GM19193 (cell line): ENCODE measurements around the gene KRTAP4-2.

Source experiments
- POLR2A ChIP-seq: IDR thresholded peaks from 4 replicates; pipeline ENCODE4 v1.6.1; 2011; ENCODE audit not compliant: insufficient read depth, insufficient read length; ENCODE audit errors: extremely low read depth

The KRTAP4-2 gene

DNA sequence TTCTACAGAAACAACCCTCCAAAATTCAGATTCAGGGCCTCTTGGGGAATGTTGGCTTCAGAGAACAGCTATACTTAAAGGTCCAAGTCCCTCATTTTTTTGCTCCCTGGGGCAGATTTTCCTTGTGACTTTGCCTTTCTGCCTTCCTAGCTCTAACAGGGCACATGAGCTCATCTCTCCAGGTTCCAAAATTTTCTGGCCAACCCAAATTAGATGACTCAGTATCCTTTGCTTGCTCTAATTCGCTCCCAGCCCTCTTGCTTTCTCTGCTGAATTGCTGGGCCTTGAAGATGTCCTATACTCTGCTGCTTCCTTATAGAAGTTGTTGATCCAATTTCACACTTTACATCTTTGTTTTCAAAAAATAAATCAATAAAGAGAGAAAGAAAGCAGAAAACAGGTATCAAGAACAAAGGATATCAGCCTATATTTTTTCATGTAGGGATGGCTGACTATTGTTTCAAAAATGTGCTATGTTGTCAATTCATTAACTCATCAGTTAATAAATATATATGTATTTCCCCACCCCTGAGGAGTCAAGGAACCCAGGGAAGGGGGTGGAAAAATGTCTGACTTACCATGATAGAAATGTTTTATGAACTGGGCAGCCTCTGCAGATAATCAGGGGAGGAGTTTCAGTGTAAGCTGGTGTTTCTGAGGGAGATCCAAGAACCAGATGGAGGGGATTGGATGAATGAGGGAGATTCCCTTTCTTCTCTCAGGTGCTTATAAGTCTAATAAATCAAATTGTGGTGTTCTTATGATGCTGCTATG lies 1.0 kb upstream of the KRTAP4-2 start:
- no peak for TF ChIP-seq POLR2A

DNA sequence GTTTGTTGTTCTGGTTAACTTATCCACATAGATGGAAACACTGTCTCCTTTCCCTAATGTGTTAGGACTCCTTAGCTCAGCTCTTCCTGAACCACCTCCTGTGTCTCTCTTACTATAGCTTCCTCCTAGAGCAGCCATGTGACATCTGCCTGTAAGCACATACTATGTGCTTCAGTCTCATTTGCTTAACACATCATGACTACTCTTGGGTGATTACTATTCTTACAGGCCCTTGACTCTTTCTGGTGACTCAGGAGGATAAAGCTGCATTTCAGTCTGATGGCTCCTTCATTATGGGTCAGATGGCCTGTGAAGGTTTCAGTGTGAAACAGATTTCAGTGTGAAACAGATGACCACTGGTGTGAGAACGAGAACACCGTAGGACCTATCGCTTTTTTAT lies 320 bp upstream of the KRTAP4-2 start:
- TF ChIP-seq POLR2A = no peak

DNA sequence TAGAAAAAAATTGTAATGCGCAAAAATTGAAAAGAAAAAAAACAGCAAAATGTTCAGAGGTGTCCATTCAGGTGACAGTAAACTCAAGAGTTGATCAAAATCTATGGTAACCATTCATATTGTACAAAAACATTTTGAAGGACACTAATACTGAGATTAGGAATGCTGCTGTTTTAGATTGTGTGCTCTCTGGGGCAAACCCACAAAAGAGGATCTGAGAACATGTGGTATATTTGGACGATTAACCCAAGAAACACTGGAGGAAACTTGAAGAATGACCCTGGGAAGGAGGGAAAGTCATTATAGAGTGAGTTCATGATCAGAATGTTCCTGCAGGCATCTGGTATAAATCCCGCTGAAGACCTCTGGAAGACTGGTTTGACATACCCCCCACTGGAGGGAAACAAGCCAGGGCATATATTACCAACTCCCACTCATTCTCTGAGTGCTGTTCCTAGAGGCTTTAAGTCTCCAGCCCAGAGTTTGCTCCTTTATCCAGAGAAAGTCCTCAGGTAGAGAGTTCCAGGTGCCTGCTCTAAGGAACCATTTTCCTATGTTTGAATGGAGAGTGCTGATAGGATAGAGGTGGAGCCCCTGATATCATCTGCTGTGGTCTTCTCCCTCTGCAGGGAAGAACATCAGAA lies 1.2 kb downstream of the KRTAP4-2 start:
- no peak for TF ChIP-seq POLR2A

DNA sequence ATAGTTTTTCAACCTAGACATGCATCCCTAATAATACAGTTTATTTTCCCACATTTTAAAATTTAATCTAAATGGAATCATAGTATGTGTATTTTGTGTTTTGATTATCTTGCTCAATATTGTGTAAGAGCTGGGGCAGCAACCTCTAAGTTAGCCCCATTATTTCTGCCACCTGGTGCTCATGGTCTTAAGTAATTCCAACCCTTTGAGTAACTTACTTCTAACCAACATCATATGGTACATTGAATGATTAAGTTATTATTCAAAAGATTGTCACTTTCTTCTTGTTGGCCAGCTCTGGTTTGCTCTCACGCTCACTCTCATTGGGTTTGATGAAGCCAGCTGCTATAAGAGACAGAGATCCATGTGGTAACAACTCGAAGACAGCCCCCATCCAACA lies 6.1 kb downstream of the KRTAP4-2 start:
- no peak for TF ChIP-seq POLR2A

DNA sequence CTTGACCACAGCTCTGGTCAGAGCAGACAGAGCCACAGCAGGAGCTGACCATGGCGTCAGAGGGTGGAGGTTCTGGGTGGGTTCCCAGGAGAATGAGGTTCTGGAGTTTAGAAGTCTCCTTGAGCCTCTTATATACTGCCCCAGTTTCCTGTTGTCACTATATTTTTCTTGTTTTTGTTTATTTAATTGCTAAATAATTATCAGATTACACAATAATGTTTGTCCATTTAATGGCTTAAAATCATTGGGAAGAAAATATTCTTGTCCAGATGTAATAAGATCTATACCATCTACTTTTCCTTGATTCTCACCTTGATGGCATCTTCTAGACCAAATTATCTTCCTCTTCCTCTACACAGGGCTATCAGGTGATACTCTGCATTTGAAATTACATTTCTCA lies 9.9 kb downstream of the KRTAP4-2 start, which contains the start of gene KRTAP4-3:
Gene KRTAP4-3, minus strand, starts transcription at position 101 of the 400 bp plus-strand sequence. Its CDS starts 49 bp downstream, at position 52.
- no peak for TF ChIP-seq POLR2A

DNA sequence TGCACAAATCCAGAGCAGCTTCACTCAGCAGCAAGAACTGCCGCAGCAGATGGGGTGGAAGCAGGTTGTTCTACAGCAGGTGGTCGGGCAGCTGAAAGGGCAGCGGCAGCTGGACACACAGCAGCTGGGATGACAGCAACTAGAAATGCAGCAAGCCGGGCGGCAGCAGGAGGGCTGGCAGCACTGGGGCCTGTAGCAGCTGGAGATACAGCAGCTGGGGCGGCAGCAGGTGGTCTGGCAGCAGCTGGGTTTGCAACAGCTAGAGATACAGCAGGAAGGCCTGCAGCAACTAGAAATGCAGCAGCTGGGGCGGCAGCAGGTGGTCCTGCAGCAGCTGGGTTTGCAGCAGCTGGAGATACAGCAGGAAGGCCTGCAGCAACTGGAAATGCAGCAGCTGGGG lies 10.5 kb downstream of the KRTAP4-2 start:
- TF ChIP-seq POLR2A = no peak

DNA sequence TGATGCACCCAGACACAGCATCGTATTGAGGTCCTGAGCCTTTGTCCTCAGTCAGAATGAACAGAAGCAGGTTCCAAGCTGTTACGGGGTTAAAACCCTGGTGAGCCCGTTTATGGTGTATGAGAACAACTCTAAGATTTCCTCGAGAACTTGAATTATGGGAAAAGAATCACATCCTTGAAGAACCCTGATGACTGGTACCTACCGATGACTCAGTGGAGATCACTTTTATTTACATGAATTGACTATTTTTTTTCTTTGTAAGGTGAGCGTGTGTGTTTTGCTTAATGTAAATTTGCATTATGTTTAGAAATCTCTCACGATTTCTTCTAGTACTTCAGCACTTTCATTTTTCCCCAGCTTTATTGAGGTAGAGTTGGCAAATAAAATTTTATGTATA lies 14.2 kb downstream of the KRTAP4-2 start:
- TF ChIP-seq POLR2A = no peak

DNA sequence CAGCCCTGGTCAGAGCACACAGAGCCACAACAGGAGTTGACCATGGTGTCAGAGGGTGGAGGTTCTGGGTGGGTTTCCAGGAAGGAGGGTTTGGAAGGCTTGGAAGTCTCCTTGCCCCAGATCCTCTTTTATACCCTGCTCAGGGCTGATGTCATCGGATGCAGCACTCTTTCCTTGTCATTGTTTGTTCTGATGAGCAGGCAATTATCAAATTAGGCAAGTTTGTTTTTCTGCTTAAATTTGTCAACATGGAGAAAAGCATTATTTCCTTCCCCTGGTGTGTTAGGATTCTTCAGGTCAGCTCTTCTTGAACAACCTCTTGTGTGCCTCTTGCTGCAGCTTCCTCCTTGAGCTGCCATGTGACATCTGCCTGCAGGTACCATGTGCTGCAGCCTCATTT lies 17.4 kb downstream of the KRTAP4-2 start, which contains the start of gene KRTAP4-4:
Gene KRTAP4-4, minus strand, starts transcription at position 101 of the 400 bp plus-strand sequence. Its CDS starts 57 bp downstream, at position 44.
- no peak for TF ChIP-seq POLR2A

DNA sequence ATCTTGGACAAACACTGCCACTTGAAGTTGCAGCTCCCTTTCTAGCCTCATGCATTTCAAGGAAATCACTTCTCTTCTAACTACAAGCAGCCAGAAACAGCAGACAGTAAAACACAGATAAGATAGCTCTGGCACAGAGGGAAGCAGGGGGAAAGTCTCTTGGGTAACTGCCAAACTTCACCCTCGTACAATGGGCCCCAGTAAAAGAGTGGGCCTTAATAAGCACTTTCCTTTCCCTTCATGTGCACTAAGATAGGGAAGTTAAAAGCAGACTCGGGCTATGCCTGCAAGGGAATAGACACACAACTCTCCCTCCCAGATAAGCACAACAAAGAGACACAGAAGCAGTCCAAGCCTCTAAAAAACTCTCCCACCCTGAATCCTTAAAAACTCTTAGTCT lies 24.2 kb downstream of the KRTAP4-2 start:
- TF ChIP-seq POLR2A = no peak

DNA sequence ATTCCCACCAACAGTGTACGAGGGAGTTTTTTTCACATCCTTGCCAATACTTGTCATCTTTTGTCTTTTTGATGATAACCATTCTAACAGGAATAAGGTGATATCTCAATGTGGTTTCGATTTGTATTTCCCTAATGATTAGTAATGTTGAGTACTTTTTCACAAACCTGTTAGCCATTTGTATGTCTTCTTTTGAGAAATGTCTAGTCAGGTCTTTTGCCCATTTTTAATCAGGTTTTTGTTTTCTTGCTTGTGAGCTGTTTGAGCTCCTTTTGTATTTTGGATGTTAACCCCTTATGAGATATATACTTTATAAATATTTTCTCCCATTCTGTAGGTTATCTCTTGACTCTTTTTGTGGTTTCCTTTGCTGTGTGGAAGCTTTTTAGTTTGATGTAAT lies 26.5 kb downstream of the KRTAP4-2 start:
- TF ChIP-seq POLR2A = no peak

DNA sequence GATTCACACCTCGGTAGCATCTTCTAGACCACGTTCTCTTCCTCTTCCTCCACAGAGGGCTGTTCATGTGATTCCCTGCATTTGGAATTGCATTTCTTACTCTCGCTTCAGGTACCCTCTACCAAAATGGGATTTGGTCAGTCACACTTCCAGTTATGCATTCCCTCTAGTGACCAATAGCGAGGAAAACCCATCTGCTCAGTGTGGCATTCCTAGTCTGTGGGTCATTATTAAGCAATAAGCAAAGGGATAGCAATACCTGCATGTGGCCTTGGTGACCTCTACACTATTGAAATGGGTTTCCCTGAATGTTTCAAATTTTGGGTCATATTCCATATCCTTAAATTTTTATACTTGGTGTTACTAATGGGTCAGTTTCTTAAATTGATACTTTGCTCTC lies 28.0 kb downstream of the KRTAP4-2 start:
- no peak for TF ChIP-seq POLR2A

DNA sequence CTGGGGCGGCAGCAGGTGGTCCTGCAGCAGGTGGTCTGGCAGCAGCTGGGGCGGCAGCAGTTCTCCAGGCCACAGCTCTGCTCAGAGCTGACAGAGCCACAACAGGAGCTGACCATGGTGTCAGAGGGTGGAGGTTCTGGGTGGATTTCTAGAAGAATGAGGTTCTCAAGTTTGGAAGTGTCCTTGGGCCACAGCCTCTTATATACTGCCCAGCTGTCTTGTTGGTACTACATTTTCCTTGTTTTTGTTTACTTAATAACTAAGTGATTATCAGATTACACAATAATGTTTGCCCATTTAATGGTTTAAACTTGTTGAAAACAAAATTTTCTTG lies 28.4 kb downstream of the KRTAP4-2 start, which contains the start of gene KRTAP4-5:
Gene KRTAP4-5, minus strand, starts transcription at position 174 of the 334 bp plus-strand sequence. Its CDS starts 58 bp downstream, at position 116.
- TF ChIP-seq POLR2A = no peak

DNA sequence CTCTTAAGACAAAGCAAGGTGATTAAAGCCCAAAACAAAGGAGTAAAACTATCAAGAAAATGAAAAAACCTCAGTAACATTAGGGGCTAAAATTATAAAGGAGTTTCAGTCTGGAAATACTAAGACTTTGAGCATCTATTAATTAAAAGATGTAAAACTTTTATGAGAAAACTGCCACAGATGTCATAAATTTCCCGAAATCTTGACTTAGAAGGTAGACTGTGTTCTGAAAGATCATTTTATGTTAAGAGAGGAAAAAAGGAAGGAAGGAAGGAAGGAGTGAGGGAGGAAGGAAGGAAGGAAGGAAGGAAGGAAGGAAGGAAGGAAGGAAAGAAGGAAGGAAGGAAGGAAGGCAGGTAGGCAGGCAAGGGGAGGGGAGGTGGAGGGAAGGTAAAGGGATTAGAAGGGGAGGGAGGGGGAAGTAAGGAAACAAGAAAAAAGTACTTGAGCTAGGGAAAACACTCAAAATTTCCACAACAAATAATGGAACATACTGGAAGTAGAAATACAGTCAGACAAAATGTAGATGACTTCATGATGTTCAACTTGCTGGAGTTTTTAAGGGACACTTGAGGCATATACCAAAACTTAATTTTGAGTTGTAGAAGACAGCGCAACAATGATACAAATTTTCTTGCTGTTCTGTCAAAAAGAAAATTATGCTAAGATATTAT lies 30.4 kb downstream of the KRTAP4-2 start:
- TF ChIP-seq POLR2A = no peak

DNA sequence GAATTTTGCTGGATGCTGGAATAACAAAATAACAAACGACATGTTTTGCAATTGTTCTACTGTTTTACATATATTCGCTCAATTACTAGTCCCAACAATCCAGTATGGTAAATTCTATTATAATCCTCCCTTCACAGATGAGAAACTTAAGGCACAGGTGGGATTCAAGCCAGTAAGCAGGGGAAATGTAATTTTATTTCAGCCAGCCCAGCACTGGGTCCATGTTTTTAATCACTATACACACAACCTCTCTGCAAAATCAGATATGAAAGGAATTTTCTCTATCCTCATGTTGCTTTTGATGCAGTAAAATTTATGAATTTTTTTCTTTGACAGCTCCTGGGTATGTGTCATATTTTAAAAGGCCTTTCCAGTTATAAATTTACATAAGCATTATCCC lies 32.8 kb downstream of the KRTAP4-2 start:
- TF ChIP-seq POLR2A = no peak

DNA sequence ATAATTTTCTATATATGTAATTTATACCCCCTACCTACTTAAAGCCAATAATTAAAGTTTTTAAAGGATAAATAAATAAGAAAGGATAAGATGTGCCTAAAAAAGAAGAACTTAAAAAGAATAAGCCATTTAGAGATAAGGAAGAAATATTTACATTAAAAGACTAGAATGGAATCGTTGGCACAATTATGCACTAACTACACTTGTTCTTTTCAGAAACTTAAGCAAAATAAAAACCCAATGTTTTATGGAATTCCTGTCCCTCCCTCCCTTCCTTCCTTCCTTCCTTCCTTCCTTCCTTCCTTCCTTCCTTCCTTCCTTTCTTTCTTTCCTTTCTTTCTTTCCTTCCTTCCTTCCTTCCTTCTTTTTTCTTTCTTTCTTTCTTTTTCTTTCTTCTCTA lies 33.2 kb downstream of the KRTAP4-2 start:
- no peak for TF ChIP-seq POLR2A

DNA sequence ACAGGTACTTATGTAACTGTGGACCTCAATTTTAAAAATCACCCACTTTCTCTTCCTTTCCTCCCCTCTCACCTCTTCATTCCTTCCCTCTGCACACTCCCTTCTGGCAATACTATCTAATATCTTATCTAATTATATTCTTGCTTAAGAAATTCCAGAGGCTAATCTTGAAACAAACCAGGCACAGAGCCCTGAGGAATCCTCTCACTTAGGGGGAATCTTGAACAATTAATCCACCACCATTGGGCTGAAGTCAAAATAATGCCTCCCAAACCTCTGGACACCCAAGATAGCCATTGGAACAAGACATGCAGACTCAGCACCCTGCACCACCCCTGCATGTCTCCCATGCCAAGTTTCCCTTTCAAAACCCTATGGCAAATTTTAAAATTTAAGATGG lies 36.7 kb downstream of the KRTAP4-2 start:
- no peak for TF ChIP-seq POLR2A

DNA sequence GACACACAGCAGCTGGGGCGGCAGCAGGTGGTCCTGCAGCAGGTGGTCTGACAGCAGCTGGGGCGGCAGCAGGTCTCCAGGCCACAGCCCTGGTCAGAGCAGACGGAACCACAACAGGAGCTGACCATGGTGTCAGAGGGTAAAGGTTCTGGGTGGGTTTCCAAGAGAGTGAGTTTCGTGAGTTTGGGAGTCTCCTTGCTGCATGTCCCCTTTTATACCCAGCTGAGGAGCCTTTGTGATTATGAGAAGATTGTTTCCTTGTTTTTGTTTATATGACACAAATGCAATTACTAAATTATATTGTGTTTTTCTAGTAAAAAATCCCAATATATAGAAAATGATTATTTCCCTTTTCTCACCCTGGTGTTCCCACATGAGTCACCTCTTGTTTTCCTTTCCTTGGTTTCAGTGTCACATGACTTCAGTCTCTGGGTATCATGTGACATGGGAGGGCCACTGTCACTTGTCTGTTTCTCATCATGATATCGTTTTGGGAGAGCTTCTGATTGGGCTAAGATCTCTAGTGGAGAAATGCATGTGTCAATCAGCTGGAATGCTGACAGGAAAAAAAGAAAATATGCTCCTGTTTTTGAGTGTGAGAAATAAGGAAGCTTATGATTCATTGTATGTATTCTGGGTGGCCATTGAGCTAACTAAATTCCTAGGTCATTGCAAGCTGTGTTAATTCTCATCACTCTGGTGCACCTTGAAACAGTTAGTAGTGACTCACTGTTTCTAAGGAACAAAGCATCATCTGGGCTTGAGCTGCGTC lies 37.5 kb downstream of the KRTAP4-2 start, which contains the start of gene KRTAP4-6:
Gene KRTAP4-6, minus strand, starts transcription at position 185 of the 772 bp plus-strand sequence. Its CDS starts 57 bp downstream, at position 128.
- no peak for TF ChIP-seq POLR2A
